Measurements from ENCODE around the gene MEF2D.

Gene MEF2D

DNA sequence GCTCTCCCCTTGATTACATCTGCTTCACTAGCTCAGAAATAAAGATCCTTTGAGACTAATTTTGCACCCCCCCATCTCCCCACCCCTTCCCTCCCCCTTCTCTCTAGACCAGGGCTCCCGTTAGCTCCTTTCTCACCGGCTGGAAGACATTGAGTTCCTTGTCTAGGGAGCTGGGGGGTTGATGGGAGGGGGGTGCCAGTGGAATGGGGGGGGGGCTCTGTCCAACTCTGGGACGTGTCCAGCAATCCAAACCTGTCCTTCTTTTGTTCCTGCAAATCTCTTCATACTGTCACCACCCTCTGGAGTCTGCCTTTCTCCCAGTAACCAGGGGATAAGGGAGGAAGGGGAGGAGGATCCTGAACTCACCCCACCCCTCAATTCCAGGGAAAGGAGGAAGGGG, 69.7 kb downstream of the MEF2D start:
- Histone ChIP-seq H3K36me3 (replicated peaks; ENCODE audit: insufficient read depth, low read length) (no peaks in the 10 kb centered on the region), H3K79me2 (ENCODE audit: low read length) (no peaks in the 10 kb centered on the region), H3K9ac (ENCODE audit: low read length) (no peak overlapping the region), H3K27me3 (replicated peaks; ENCODE audit: insufficient read depth, low read length) (peaks cover 98% of the 10 kb centered on the region), H3K9me3 (replicated peaks; ENCODE audit: insufficient read depth, low read length) (no peaks in the 10 kb centered on the region), H3K27ac (ENCODE audit: low read length) (no peak overlapping the region), H2AFZ (ENCODE audit: low read length) (no peak overlapping the region), H3F3A (ENCODE audit: insufficient read depth, low read length) (peaks cover 9% of the 10 kb centered on the region), H3K4me2 (ENCODE audit: low read depth, low read length) (no peak overlapping the region), H3K9me2 (replicated peaks; ENCODE audit: insufficient read depth, low read length) (no peaks in the 10 kb centered on the region), H3K4me1 (ENCODE audit: low read length) (peaks cover 10% of the 10 kb centered on the region; the same call in 1 of the 2 replicates), H3K4me3 (ENCODE audit: low read length) (no peak overlapping the region), H4K20me1 (ENCODE audit: insufficient read depth, low read length) (no peaks in the 10 kb centered on the region)
- TF ChIP-seq, protein P1, sequence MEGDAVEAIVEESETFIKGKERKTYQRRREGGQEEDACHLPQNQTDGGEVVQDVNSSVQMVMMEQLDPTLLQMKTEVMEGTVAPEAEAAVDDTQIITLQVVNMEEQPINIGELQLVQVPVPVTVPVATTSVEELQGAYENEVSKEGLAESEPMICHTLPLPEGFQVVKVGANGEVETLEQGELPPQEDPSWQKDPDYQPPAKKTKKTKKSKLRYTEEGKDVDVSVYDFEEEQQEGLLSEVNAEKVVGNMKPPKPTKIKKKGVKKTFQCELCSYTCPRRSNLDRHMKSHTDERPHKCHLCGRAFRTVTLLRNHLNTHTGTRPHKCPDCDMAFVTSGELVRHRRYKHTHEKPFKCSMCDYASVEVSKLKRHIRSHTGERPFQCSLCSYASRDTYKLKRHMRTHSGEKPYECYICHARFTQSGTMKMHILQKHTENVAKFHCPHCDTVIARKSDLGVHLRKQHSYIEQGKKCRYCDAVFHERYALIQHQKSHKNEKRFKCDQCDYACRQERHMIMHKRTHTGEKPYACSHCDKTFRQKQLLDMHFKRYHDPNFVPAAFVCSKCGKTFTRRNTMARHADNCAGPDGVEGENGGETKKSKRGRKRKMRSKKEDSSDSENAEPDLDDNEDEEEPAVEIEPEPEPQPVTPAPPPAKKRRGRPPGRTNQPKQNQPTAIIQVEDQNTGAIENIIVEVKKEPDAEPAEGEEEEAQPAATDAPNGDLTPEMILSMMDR (IDR thresholded peaks at IDR 0.05; ENCODE audit: low read length): no peak
- no peak for TF ChIP-seq EZH2 (optimal IDR thresholded peaks at IDR 0.05; ENCODE audit: low read depth, low read length)
- no peak for TF ChIP-seq EZH2phosphoT487 (IDR thresholded peaks at IDR 0.05; ENCODE audit: low read length)
- no peak for DNase-seq

DNA sequence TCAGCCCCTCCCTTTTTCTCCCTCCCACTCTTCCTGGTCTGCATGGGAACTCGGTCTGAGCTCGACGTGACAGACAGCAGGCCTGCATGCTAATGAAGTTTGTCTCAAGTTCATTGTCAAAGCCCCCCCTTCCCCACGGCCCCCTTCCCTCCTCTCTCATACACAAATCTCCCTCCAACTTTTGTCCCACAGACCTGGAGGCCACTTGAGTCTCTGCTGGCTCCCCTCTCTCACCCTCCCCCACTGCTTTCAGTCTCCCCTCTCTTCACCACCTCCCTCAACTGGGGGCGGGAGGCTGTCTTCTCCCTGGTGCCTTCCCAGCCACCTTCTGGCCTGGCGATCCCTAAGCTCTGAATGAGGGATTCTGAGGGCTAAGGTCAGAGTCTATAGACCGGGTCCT, 70.3 kb downstream of the MEF2D start:
- no peak overlapping the region for H3K9ac ChIP-seq (ENCODE audit: low read length)
- no peaks in the 10 kb centered on the region for H3K36me3 ChIP-seq (replicated peaks; ENCODE audit: insufficient read depth, low read length)
- H3K27me3 ChIP-seq (replicated peaks; ENCODE audit: insufficient read depth, low read length): peaks cover 98% of the 10 kb centered on the region
- H3K4me3 ChIP-seq (ENCODE audit: low read length): no peak overlapping the region
- no peak overlapping the region for H3K4me2 ChIP-seq (ENCODE audit: low read depth, low read length)
- no peak for DNase-seq
- H3K4me1 ChIP-seq (ENCODE audit: low read length): peaks cover 7% of the 10 kb centered on the region; the same call in 1 of the 2 replicates
- H3K9me2 ChIP-seq (replicated peaks; ENCODE audit: insufficient read depth, low read length): no peaks in the 10 kb centered on the region
- no peak overlapping the region for H3K27ac ChIP-seq (ENCODE audit: low read length)
- H3K9me3 ChIP-seq (replicated peaks; ENCODE audit: insufficient read depth, low read length): no peaks in the 10 kb centered on the region
- no peak overlapping the region for H2AFZ ChIP-seq (ENCODE audit: low read length)
- peaks cover 9% of the 10 kb centered on the region for H3F3A ChIP-seq (ENCODE audit: insufficient read depth, low read length)
- H3K79me2 ChIP-seq (ENCODE audit: low read length): no peaks in the 10 kb centered on the region
- no peaks in the 10 kb centered on the region for H4K20me1 ChIP-seq (ENCODE audit: insufficient read depth, low read length)
- no peak for TF ChIP-seq EZH2 (optimal IDR thresholded peaks at IDR 0.05; ENCODE audit: low read depth, low read length)
- TF ChIP-seq EZH2phosphoT487 (IDR thresholded peaks at IDR 0.05; ENCODE audit: low read length): no peak
- TF ChIP-seq, protein P1 (IDR thresholded peaks at IDR 0.05; ENCODE audit: low read length): no peak

DNA sequence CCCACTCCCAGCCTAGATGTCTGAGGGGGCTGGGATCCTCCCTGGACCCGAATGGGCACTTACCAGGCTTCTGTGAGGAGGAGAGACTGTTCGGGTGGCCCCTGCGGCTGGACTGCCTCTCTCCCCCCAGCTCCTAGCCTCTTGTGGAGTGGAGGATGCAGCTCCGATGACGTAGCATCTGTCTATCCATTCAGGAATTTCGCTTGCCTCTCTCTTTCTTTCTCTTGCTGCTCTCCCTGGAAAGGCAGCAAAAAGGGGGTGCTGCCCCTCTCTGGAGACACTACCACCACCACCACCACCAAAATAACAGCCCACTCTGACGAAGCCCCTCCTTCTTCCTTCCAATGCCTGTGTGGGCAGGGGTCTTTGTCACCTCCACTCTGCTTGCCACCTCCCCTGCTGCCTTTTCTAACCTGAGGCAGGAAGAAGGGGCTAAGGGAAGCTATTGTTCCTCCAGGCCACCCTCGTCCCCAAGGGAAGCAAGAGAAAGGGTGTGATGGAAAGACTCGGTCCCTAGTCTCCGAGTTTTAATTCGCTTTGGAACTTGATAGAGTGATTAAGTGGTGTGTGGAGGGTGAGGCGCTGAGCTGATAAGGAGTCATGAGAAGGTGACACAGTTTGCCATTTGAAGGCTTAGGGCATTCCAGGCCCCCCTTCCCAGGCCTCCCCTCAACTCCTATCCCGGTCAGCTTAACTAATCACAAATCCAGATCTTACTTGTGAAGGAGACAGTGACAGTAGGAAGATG, 71.1 kb downstream of the MEF2D start:
- Histone ChIP-seq H3K27ac (ENCODE audit: low read length) (no peak overlapping the region), H2AFZ (ENCODE audit: low read length) (no peak overlapping the region), H3F3A (ENCODE audit: insufficient read depth, low read length) (peaks cover 9% of the 10 kb centered on the region), H3K4me1 (ENCODE audit: low read length) (peaks cover 7% of the 10 kb centered on the region; the same call in 1 of the 2 replicates), H3K9ac (ENCODE audit: low read length) (no peak overlapping the region), H4K20me1 (ENCODE audit: insufficient read depth, low read length) (no peaks in the 10 kb centered on the region), H3K4me2 (ENCODE audit: low read depth, low read length) (no peak overlapping the region), H3K36me3 (replicated peaks; ENCODE audit: insufficient read depth, low read length) (no peaks in the 10 kb centered on the region), H3K9me2 (replicated peaks; ENCODE audit: insufficient read depth, low read length) (no peaks in the 10 kb centered on the region), H3K79me2 (ENCODE audit: low read length) (no peaks in the 10 kb centered on the region), H3K27me3 (replicated peaks; ENCODE audit: insufficient read depth, low read length) (peaks cover 98% of the 10 kb centered on the region), H3K9me3 (replicated peaks; ENCODE audit: insufficient read depth, low read length) (no peaks in the 10 kb centered on the region), H3K4me3 (ENCODE audit: low read length) (no peak overlapping the region)
- TF ChIP-seq EZH2phosphoT487 (IDR thresholded peaks at IDR 0.05; ENCODE audit: low read length) (no peak), EZH2 (optimal IDR thresholded peaks at IDR 0.05; ENCODE audit: low read depth, low read length) (no peak)
- TF ChIP-seq, protein P1 (IDR thresholded peaks at IDR 0.05; ENCODE audit: low read length): no peak
- no peak for DNase-seq

Measured in MM.1S (cell line).